Adrenal gland (tissue), 12 donors: Measurements from ENCODE around the gene STX3. TPM values are rescaled to one million over a fixed set of nuclear protein-coding genes. Genes with fewer than 3 reads are reported as not detected.

Experiments
- DNase-seq, 7 donors: peaks; one replicate each; pipeline ENCODE4 v3.0.0-alpha.2; 2019 to 2020
- H3K27ac ChIP-seq, 5 donors: fragments of 200-600 bp; sonication (generic) in 4 of 5; 1 replicate in 3 of 5; 2 replicates in 2 of 5; pipeline versions ENCODE4 v1.5.1 to v1.8.0; 2016 to 2020; ENCODE audit warnings: mild to moderate bottlenecking in 1 of 5
- H3K27me3 ChIP-seq: fragments of 200-600 bp; 2 replicates; pipeline ENCODE4 v1.8.0; 2021
- H3K36me3 ChIP-seq, 2 donors: fragments of 200-600 bp; replicated peaks in 1 of 2; 1 replicate in 1 of 2; 2 replicates in 1 of 2; pipeline versions ENCODE4 v1.5.1 to v1.8.0; 2018 to 2022
- H3K4me1 ChIP-seq, 2 donors: fragments of 200-600 bp; replicated peaks in 1 of 2; 1 replicate in 1 of 2; 2 replicates in 1 of 2; pipeline versions ENCODE4 v1.5.1 to v1.8.0; 2018 to 2021
- H3K4me3 ChIP-seq, 4 donors: fragments of 200-600 bp; sonication (generic) in 3 of 4; one replicate each; pipeline ENCODE4 v1.5.1; 2016 to 2018
- H3K9me3 ChIP-seq, 3 donors: fragments of 200-600 bp; sonication (generic) in 1 of 3; replicated peaks in 1 of 3; 1 replicate in 2 of 3; 2 replicates in 1 of 3; pipeline versions ENCODE4 v1.5.1 to v1.8.0; 2016 to 2021
- CTCF ChIP-seq, 6 experiments: fragments of 450-650 bp in 4 of 6; fragments of 200-600 bp in 2 of 6; sonication (generic) in 1 of 6; IDR thresholded peaks; 1 replicate in 5 of 6; 2 replicates in 1 of 6; pipeline versions ENCODE4 v1.5.1 to v1.8.0; 2016 to 2021; ENCODE audit warnings: antibody characterized with exemption in 6 of 6, mild to moderate bottlenecking in 2 of 6, moderate library complexity in 1 of 6
- POLR2A ChIP-seq, 2 donors: fragments of 450-650 bp; IDR thresholded peaks; one replicate each; pipeline ENCODE4 v1.6.1; 2017; ENCODE audit warnings: antibody characterized with exemption in 2 of 2, mild to moderate bottlenecking in 2 of 2, moderate library complexity in 1 of 2
- WGBS, 4 donors: extraction: QIAGEN DNeasy Blood & Tissue Kit in 2 of 4; methylation state at CpG; one replicate each; pipeline versions ENCODE4 v1.1.5 to v1.1.7; 2013 to 2017; 5-methylcytosine and 5-hydroxymethylcytosine counted together
- intact Hi-C, 2 donors: fragments of 100-400 bp; cut with DNase I; formaldehyde crosslinking; loops; one replicate each; pipeline versions ENCODE4 v1.14.1 to v1.15.0; 2022 to 2023
- polyA plus RNA-seq, 3 donors: library from polyadenylated mRNA; stranded (reverse); fragments of 200-250 nt in 2 of 3; fragments of 350-450 nt in 1 of 3; fragmentation: Illumina TruSeq in 1 of 3; extraction: RNeasy Lipid Tissue Mini Kit (QIAGEN cat#74804) in 1 of 3; gene quantifications; one replicate each; pipeline ENCODE4 v1.2.3, GENCODE V29; 2013 to 2014
- total RNA-seq, 9 donors: library from RNA; depleted of rRNA in 4 of 9; stranded (reverse); fragments of >200 nt in 4 of 9; fragments of 120-200 nt in 1 of 9; fragmentation: NEBNext Ultra II Directional in 1 of 9; extraction: Animal tissue kit (Norgen Biotek cat#: 25700) in 1 of 9; gene quantifications; one replicate each; pipeline versions ENCODE4 v1.1.0 to v1.2.4, GENCODE V29; 2013 to 2023
- donor health status: healthy with polysubstance abuse.
- donor health status: Bipolar disorder and iron deficiency.
- donor health status: DM: yes; HTN: yes; CAD: no.
- donor health status: DM: no; HTN: no; CAD: no.
- donor health status: DM: no; HTN: no; CAD: no.
- donor health status: DM: yes; HTN: yes; CAD: no.

The STX3 gene
- total and polyA plus RNA-seq, 12 donors = 12.3 to 63.2 (median 30.1) TPM

- H3K9me3 ChIP-seq = no peaks in the 10 kb centered on the region
- no peak overlapping the region for H3K27ac ChIP-seq
- TF ChIP-seq CTCF (IDR thresholded peaks at IDR 0.05) = no peak
- TF ChIP-seq POLR2A (IDR thresholded peaks at IDR 0.05) = no peak
- 88 to 96% (median 95%) methylated on average over 4 of the region's 4 CpGs for WGBS, 4 donors
- no peaks in the 10 kb centered on the region for H3K27me3 ChIP-seq
- no peak overlapping the region for H3K4me3 ChIP-seq
- H3K36me3 ChIP-seq = no peaks in the 10 kb centered on the region
- H3K4me1 ChIP-seq = peaks cover 11% of the 10 kb centered on the region in 2 donors
- intact Hi-C loops = no loop called here
- no peak for DNase-seq
Observed at GRCh38 chr11:59785818-59786217, 30.6 kb downstream of the STX3 start.

- Histone ChIP-seq H3K36me3 (no peaks in the 10 kb centered on the region), H3K27me3 (no peaks in the 10 kb centered on the region), H3K9me3 (no peaks in the 10 kb centered on the region), H3K4me3 (no peak overlapping the region), H3K4me1 (peaks cover 11% of the 10 kb centered on the region in 2 donors), H3K27ac (peak overlapping the region in 2 of 5 donors; percentile 21 to 26)
- intact Hi-C loops = no loop called here
- WGBS, 4 donors = 80 to 88% (median 85%) methylated on average over 4 of the region's 4 CpGs
- TF ChIP-seq CTCF (IDR thresholded peaks at IDR 0.05) (no peak), POLR2A (IDR thresholded peaks at IDR 0.05) (no peak)
- DNase-seq = no peak
Observed at GRCh38 chr11:59787255-59787588, 32.0 kb downstream of the STX3 start.

- DNase-seq = no peak
- WGBS, 4 donors = 71 to 78% (median 73%) methylated on average over 3 of the region's 3 CpGs
- Histone ChIP-seq H3K36me3 (peaks cover 0 to 5% of the 10 kb centered on the region in 2 donors), H3K27me3 (no peaks in the 10 kb centered on the region), H3K27ac (no peak overlapping the region), H3K4me3 (no peak overlapping the region), H3K9me3 (no peaks in the 10 kb centered on the region), H3K4me1 (peaks cover 11% of the 10 kb centered on the region in 2 donors)
- intact Hi-C loops = no loop called here
- TF ChIP-seq POLR2A (IDR thresholded peaks at IDR 0.05) = no peak
- TF ChIP-seq CTCF (IDR thresholded peaks at IDR 0.05) = no peak
Observed at GRCh38 chr11:59787816-59788215, 32.6 kb downstream of the STX3 start.

- TF ChIP-seq POLR2A (IDR thresholded peaks at IDR 0.05) (no peak), CTCF (IDR thresholded peaks at IDR 0.05) (no peak)
- Histone ChIP-seq H3K4me3 (no peak overlapping the region), H3K9me3 (no peaks in the 10 kb centered on the region), H3K27me3 (no peaks in the 10 kb centered on the region), H3K27ac (no peak overlapping the region), H3K36me3 (peaks cover 0 to 43% of the 10 kb centered on the region in 2 donors), H3K4me1 (peaks cover 6 to 8% of the 10 kb centered on the region in 2 donors)
- no peak for DNase-seq
- intact Hi-C loops = no loop called here
- 87 to 95% (median 89%) methylated on average over 4 of the region's 4 CpGs for WGBS, 4 donors
Observed at GRCh38 chr11:59791639-59792038, 36.5 kb downstream of the STX3 start.
